T-helper 1 cell treated with Interleukin-12 subunit alpha and Interleukin-12 subunit beta and Interleukin-4 antibody, amounts not matched to agents 30 μg/mL and 1 μg/mL, for 36 hours (primary cell): Measurements from ENCODE around the gene REEP6.

Experiments
- H3K27ac Mint-ChIP-seq: one replicate; pipeline ENCODE4 v1.8.0; 2021; ENCODE audit warnings: mild to moderate bottlenecking, mixed read lengths
- H3K27me3 Mint-ChIP-seq: one replicate; pipeline ENCODE4 v1.8.0; 2021; ENCODE audit warnings: low read depth, mixed read lengths
- H3K36me3 Mint-ChIP-seq: one replicate; pipeline ENCODE4 v1.8.0; 2021; ENCODE audit warnings: low read depth, mixed read lengths
- H3K4me1 Mint-ChIP-seq: one replicate; pipeline ENCODE4 v1.8.0; 2021; ENCODE audit warnings: low read depth, mixed read lengths
- H3K4me3 Mint-ChIP-seq: one replicate; pipeline ENCODE4 v1.8.0; 2021; ENCODE audit warnings: mild to moderate bottlenecking, moderate library complexity, mixed read lengths
- H3K9me3 Mint-ChIP-seq: one replicate; pipeline ENCODE4 v1.8.0; 2021; ENCODE audit warnings: mixed read lengths

Gene REEP6

GRCh38 chr19:1491114-1491848 lies at the start of gene REEP6:
Gene REEP6, plus strand, starts transcription at chr19:1491181. Its CDS starts 89 bp downstream, at chr19:1491270.
- H3K27me3 Mint-ChIP-seq: peaks cover 19% of the 10 kb centered on the region

DNA sequence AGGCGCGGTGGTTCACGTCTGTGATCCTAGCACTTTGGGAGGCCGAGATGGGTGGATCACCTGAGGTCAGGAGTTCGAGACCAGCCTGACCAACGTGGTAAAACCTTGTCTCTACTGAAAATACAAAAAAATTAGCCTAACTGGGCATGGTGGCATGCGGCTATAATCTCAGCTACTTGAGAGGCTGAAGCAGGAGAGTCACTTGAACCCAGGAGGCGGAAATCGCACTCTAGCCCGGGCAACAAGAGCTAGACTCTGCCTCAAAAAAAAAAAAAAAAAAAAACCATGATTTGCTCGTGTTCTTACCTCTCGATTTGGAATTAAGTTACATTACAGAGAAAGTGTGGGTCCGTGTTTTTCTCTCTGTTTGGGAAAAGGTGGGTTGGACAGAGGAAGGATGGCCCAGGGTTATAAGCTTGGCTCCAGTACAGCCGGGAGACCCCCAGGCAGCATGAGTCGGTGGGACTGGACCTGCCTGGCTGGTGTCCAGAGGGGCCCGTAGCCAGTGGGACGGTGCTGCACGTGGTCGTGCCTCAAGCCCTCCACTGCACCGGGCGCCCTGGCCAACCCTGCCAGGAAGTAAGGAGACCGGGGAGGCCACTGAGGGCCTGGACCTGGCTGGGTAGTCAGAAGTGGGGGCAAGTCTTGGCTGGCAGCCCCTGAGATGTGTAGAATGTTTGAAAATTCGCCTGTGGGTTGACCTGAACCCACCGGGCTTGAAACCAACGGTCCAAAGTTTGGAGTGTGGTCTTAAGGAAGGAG lies 49.1 kb upstream of the REEP6 start:
- peaks cover 18% of the 10 kb centered on the region for H3K4me1 Mint-ChIP-seq
- H3K27me3 Mint-ChIP-seq: no peaks in the 10 kb centered on the region
- no peaks in the 10 kb centered on the region for H3K9me3 Mint-ChIP-seq
- no peak overlapping the region for H3K27ac Mint-ChIP-seq
- no peak overlapping the region for H3K4me3 Mint-ChIP-seq
- peaks cover 32% of the 10 kb centered on the region for H3K36me3 Mint-ChIP-seq

More at GRCh38 chr19:1491114-1491848, at the start of gene REEP6:
- peaks cover 5% of the 10 kb centered on the region for H3K4me1 Mint-ChIP-seq
- H3K27ac Mint-ChIP-seq: peak within 1 kb of the TSS; percentile 81
- peak within 1 kb of the TSS; percentile 90 for H3K4me3 Mint-ChIP-seq
- H3K9me3 Mint-ChIP-seq: no peaks in the 10 kb centered on the region
- H3K36me3 Mint-ChIP-seq: no peaks in the 10 kb centered on the region

GRCh38 chr19:1445185-1445931 lies 45.6 kb upstream of the REEP6 start:
- H3K27me3 Mint-ChIP-seq: peaks cover 26% of the 10 kb centered on the region
- no peaks in the 10 kb centered on the region for H3K9me3 Mint-ChIP-seq
- peaks cover 10% of the 10 kb centered on the region for H3K4me1 Mint-ChIP-seq
- no peak overlapping the region for H3K27ac Mint-ChIP-seq
- peak overlapping the region; percentile 50 for H3K4me3 Mint-ChIP-seq
- peaks cover 20% of the 10 kb centered on the region for H3K36me3 Mint-ChIP-seq

- peaks cover 8% of the 10 kb centered on the region for H3K4me1 Mint-ChIP-seq
- peaks cover 12% of the 10 kb centered on the region for H3K36me3 Mint-ChIP-seq
- no peak overlapping the region for H3K27ac Mint-ChIP-seq
- no peaks in the 10 kb centered on the region for H3K9me3 Mint-ChIP-seq
- H3K4me3 Mint-ChIP-seq: no peak overlapping the region
- H3K27me3 Mint-ChIP-seq: peaks cover 34% of the 10 kb centered on the region
These were observed 44.9 kb upstream of the REEP6 start for GRCh38 chr19:1445932-1446712.

DNA sequence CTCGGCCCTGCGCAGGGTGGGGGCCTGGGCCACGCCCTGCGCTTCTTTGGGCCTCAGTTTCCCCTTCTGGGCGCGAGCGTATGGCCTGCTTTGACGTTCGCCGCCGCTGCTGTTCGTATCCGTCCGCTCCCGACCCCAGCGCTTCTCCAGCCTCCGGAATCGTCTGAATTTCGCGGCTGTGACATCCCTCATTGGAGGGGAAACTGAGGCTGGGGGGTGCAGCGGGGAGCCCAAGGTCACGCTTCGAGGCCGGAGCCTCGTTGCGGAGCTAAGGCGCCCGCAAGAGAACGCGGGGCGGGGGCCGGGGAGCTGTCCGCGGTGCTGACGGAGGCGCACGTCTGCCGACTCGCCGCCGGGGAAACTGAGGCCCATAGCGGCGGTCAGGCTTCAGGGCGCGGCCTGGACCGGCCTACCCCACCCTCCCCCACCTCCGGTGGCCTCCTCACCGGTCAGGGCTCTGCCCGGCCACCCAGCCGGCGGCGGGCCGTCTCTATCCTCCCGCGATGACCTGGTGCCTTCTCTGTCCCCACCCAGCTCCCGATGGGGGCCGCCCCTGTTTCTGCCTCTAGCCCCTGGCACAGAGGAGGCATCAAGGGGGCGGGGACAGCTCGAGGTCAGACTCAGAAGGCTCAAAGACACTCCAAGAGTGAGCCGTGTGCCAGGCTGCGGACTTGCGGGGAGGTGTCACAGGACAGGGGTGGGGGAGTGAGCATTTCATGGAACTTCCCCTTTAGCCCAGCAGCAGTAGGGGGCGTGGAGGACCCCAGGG lies 44.1 kb upstream of the REEP6 start:
- peaks cover 37% of the 10 kb centered on the region for H3K27me3 Mint-ChIP-seq
- H3K27ac Mint-ChIP-seq: no peak overlapping the region
- H3K9me3 Mint-ChIP-seq: no peaks in the 10 kb centered on the region
- peak overlapping the region; percentile 21 for H3K4me3 Mint-ChIP-seq
- H3K4me1 Mint-ChIP-seq: peaks cover 7% of the 10 kb centered on the region
- H3K36me3 Mint-ChIP-seq: peaks cover 6% of the 10 kb centered on the region

- H3K9me3 Mint-ChIP-seq: no peaks in the 10 kb centered on the region
- H3K36me3 Mint-ChIP-seq: peaks cover 3% of the 10 kb centered on the region
- H3K4me3 Mint-ChIP-seq: peak overlapping the region; percentile 21
- peaks cover 5% of the 10 kb centered on the region for H3K4me1 Mint-ChIP-seq
- no peak overlapping the region for H3K27ac Mint-ChIP-seq
- peaks cover 39% of the 10 kb centered on the region for H3K27me3 Mint-ChIP-seq
These were observed 43.5 kb upstream of the REEP6 start for GRCh38 chr19:1447504-1447903.

- Mint-ChIP-seq H3K4me1 (peaks cover 2% of the 10 kb centered on the region), H3K9me3 (no peaks in the 10 kb centered on the region), H3K36me3 (no peaks in the 10 kb centered on the region), H3K27ac (no peak overlapping the region), H3K4me3 (peak overlapping the region; percentile 11), H3K27me3 (peaks cover 42% of the 10 kb centered on the region)
These were observed 43.0 kb upstream of the REEP6 start for GRCh38 chr19:1447944-1448343.

GRCh38 chr19:1449467-1450442 lies 41.2 kb upstream of the REEP6 start, which contains the start of gene APC2:
Gene APC2, plus strand, starts transcription at chr19:1450121. Its CDS starts 2,881 bp downstream, at chr19:1453002.
- Mint-ChIP-seq H3K36me3 (no peaks in the 10 kb centered on the region), H3K4me1 (peaks cover 2% of the 10 kb centered on the region), H3K27me3 (peaks cover 53% of the 10 kb centered on the region), H3K9me3 (no peaks in the 10 kb centered on the region), H3K27ac (no peak within 1 kb of the TSS), H3K4me3 (no peak within 1 kb of the TSS)

- H3K4me1 Mint-ChIP-seq: peaks cover 9% of the 10 kb centered on the region
- no peaks in the 10 kb centered on the region for H3K9me3 Mint-ChIP-seq
- H3K36me3 Mint-ChIP-seq: no peaks in the 10 kb centered on the region
- H3K27ac Mint-ChIP-seq: no peak overlapping the region
- peaks cover 65% of the 10 kb centered on the region for H3K27me3 Mint-ChIP-seq
- H3K4me3 Mint-ChIP-seq: no peak overlapping the region
These were observed 39.9 kb upstream of the REEP6 start for GRCh38 chr19:1450735-1451731.

DNA sequence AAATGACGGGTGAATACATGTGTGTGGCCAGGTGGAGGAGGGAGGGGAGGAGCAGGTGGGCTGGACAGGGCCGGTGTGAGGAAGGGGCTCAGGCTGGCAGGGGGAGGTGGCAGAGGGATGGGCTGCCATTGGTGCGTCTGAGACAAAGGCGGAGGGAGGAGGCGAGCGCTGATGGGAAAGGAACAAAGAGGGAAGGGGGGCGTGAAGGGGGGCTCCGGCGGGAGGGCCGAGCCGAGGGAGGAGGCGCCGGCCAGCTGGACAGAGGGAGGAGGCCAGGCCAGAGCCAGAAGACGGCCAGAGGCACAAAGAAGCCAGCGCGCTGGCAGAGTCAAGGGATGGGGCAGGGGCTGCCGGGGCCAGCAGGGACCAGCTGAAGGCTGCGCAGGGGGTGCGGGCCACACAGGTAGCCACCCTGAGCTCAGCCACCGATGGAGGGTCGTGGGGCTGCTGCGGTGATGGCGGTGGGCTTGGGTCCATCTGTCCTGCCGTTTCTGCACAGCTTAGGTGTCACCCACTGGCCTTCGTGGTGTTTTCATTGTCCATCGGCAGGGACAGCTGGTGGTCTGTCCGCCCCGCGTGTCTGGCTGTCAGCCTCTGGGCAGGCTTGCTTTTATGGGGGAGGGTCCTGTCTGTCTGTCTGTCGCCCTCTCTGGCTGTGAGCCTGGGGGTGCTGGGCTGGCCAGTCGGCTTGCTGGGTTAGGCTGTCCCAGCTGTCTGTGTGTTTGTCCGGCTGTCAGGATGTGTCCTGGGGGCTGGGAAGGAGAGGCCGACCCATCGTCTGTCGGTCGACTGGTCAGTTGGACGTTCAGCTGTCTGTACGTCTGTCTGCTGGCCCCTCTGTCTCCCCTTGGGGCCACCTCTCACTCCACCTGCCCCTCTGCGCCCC lies 38.8 kb upstream of the REEP6 start:
- H3K27me3 Mint-ChIP-seq: peaks cover 63% of the 10 kb centered on the region
- no peaks in the 10 kb centered on the region for H3K36me3 Mint-ChIP-seq
- no peak overlapping the region for H3K4me3 Mint-ChIP-seq
- H3K4me1 Mint-ChIP-seq: peaks cover 9% of the 10 kb centered on the region
- H3K9me3 Mint-ChIP-seq: no peaks in the 10 kb centered on the region
- H3K27ac Mint-ChIP-seq: no peak overlapping the region
